Measurements from ENCODE around the gene TTLL13.

TTLL13 gene

GRCh38 chr15:90266061-90266431 is 16.7 kb downstream of the TTLL13 start:
- Histone ChIP-seq H2BK5ac (ENCODE audit: low read depth, low read length, poor library complexity) (peak overlapping the region; percentile 90), H3K36me3 (ENCODE audit: control insufficient read depth in 1 of 2, insufficient read depth in 2 of 2, low read length in 2 of 2) (peaks cover 5 to 13% of the 10 kb centered on the region in 2 experiments), H3K23ac (ENCODE audit: low read length) (no peak overlapping the region), H4K8ac (ENCODE audit: low read depth, low read length) (peak overlapping the region; percentile 98), H3K9me3 (ENCODE audit: insufficient read depth, low read depth, low read length) (no peaks in the 10 kb centered on the region), H3K18ac (ENCODE audit: low read length) (peak overlapping the region; percentile 86), H3K79me1 (ENCODE audit: low read length) (peaks cover 11% of the 10 kb centered on the region), H3K9ac (ENCODE audit: low read length) (peak overlapping the region; percentile 96), H3K4me1 (ENCODE audit: control insufficient read depth in 1 of 2, insufficient read depth in 2 of 2, low read length in 2 of 2) (peaks cover 7 to 12% of the 10 kb centered on the region in 2 experiments), H4K12ac (ENCODE audit: low read depth, low read length) (peak overlapping the region; percentile 92), H3K27me3 (ENCODE audit: insufficient read depth, low read length) (no peaks in the 10 kb centered on the region), H2AFZ (ENCODE audit: insufficient read depth, low read length, poor library complexity) (peak overlapping the region; percentile 56), H3K4ac (ENCODE audit: low read depth, low read length) (peak overlapping the region; percentile 94), H2AK5ac (ENCODE audit: low read length) (peak overlapping the region; percentile 84), H3K4me2 (ENCODE audit: low read length) (peak overlapping the region; percentile 55), H2BK120ac (ENCODE audit: insufficient read depth, low read length, poor library complexity) (peak overlapping the region; percentile 74), H3K79me2 (ENCODE audit: control insufficient read depth, insufficient read depth, low read length, poor library complexity) (peaks cover 15% of the 10 kb centered on the region), H3K4me3 (ENCODE audit: low read depth, low read length) (peak overlapping the region; percentile 73), H3K14ac (ENCODE audit: low read length) (peak overlapping the region; percentile 81), H3K27ac (ENCODE audit: low read depth, low read length) (peak overlapping the region; percentile 90), H2BK12ac (ENCODE audit: low read length) (no peak overlapping the region), H4K91ac (ENCODE audit: low read depth, low read length) (peak overlapping the region; percentile 85)
- WGBS (ENCODE audit: extremely low coverage, insufficient coverage, insufficient read length): no CpG with 5 or more reads among the region's 16 CpGs
- DNase-seq: peak; percentile 14 to 53

- Histone ChIP-seq H3K18ac (ENCODE audit: low read length) (no peak overlapping the region), H4K12ac (ENCODE audit: low read depth, low read length) (no peak overlapping the region), H2BK120ac (ENCODE audit: insufficient read depth, low read length, poor library complexity) (no peak overlapping the region), H3K4me2 (ENCODE audit: low read length) (peak overlapping the region; percentile 55), H3K14ac (ENCODE audit: low read length) (no peak overlapping the region), H2BK5ac (ENCODE audit: low read depth, low read length, poor library complexity) (no peak overlapping the region), H3K27ac (ENCODE audit: low read depth, low read length) (no peak overlapping the region), H3K23ac (ENCODE audit: low read length) (no peak overlapping the region), H3K36me3 (ENCODE audit: control insufficient read depth in 1 of 2, insufficient read depth in 2 of 2, low read length in 2 of 2) (peaks cover 9 to 17% of the 10 kb centered on the region in 2 experiments), H3K9me3 (ENCODE audit: insufficient read depth, low read depth, low read length) (no peaks in the 10 kb centered on the region), H3K27me3 (ENCODE audit: insufficient read depth, low read length) (no peaks in the 10 kb centered on the region), H2BK12ac (ENCODE audit: low read length) (no peak overlapping the region), H2AFZ (ENCODE audit: insufficient read depth, low read length, poor library complexity) (no peak overlapping the region), H4K8ac (ENCODE audit: low read depth, low read length) (no peak overlapping the region), H4K91ac (ENCODE audit: low read depth, low read length) (no peak overlapping the region), H2AK5ac (ENCODE audit: low read length) (no peak overlapping the region), H3K4ac (ENCODE audit: low read depth, low read length) (peak overlapping the region; percentile 73), H3K4me1 (ENCODE audit: control insufficient read depth in 1 of 2, insufficient read depth in 2 of 2, low read length in 2 of 2) (peaks cover 7 to 12% of the 10 kb centered on the region in 2 experiments), H3K4me3 (ENCODE audit: low read depth, low read length) (no peak overlapping the region), H3K9ac (ENCODE audit: low read length) (no peak overlapping the region), H3K79me2 (ENCODE audit: control insufficient read depth, insufficient read depth, low read length, poor library complexity) (peaks cover 15% of the 10 kb centered on the region), H3K79me1 (ENCODE audit: low read length) (peaks cover 11% of the 10 kb centered on the region)
- DNase-seq: peak in 1 of 2 donors; percentile 28
- no CpG with 5 or more reads among the region's 15 CpGs for WGBS (ENCODE audit: extremely low coverage, insufficient coverage, insufficient read length)
Observed at GRCh38 chr15:90266485-90266884, 17.1 kb downstream of the TTLL13 start.

DNA sequence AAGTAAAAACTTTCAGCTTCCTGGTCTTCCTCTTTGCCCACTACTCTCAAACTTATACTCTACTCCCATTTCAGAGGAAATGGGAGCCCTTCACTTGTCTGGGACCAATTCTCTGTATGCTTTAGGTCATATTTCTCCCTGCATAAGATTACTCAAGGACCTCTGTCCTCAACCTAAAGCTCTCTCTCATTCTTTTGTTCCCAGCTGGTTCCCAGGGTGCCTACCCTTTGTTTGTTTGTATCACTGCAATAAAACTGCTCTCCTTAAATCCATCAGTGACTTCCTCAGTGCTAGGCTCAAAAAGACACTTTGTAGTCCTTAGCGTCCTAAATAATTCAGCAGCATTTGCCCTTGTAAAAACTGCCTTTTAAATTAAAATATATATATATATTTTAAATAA is 19.1 kb downstream of the TTLL13 start:
- no peak for DNase-seq
- Histone ChIP-seq H3K27ac (ENCODE audit: low read depth, low read length) (no peak overlapping the region), H4K8ac (ENCODE audit: low read depth, low read length) (no peak overlapping the region), H3K18ac (ENCODE audit: low read length) (no peak overlapping the region), H3K27me3 (ENCODE audit: insufficient read depth, low read length) (no peaks in the 10 kb centered on the region), H3K14ac (ENCODE audit: low read length) (no peak overlapping the region), H4K91ac (ENCODE audit: low read depth, low read length) (no peak overlapping the region), H3K4me3 (ENCODE audit: low read depth, low read length) (no peak overlapping the region), H3K4ac (ENCODE audit: low read depth, low read length) (peak overlapping the region; percentile 21), H3K9ac (ENCODE audit: low read length) (no peak overlapping the region), H2AK5ac (ENCODE audit: low read length) (no peak overlapping the region), H4K12ac (ENCODE audit: low read depth, low read length) (no peak overlapping the region), H2BK120ac (ENCODE audit: insufficient read depth, low read length, poor library complexity) (no peak overlapping the region), H3K4me2 (ENCODE audit: low read length) (no peak overlapping the region), H2AFZ (ENCODE audit: insufficient read depth, low read length, poor library complexity) (no peak overlapping the region), H3K79me1 (ENCODE audit: low read length) (peaks cover 11% of the 10 kb centered on the region), H2BK12ac (ENCODE audit: low read length) (no peak overlapping the region), H3K79me2 (ENCODE audit: control insufficient read depth, insufficient read depth, low read length, poor library complexity) (peaks cover 15% of the 10 kb centered on the region), H3K36me3 (ENCODE audit: control insufficient read depth in 1 of 2, insufficient read depth in 2 of 2, low read length in 2 of 2) (peaks cover 15 to 26% of the 10 kb centered on the region in 2 experiments), H3K9me3 (ENCODE audit: insufficient read depth, low read depth, low read length) (no peaks in the 10 kb centered on the region), H3K4me1 (ENCODE audit: control insufficient read depth in 1 of 2, insufficient read depth in 2 of 2, low read length in 2 of 2) (peaks cover 7 to 12% of the 10 kb centered on the region in 2 experiments), H3K23ac (ENCODE audit: low read length) (no peak overlapping the region), H2BK5ac (ENCODE audit: low read depth, low read length, poor library complexity) (no peak overlapping the region)
- WGBS (ENCODE audit: extremely low coverage, insufficient coverage, insufficient read length): no CpG with 5 or more reads among the region's 1 CpG

DNA sequence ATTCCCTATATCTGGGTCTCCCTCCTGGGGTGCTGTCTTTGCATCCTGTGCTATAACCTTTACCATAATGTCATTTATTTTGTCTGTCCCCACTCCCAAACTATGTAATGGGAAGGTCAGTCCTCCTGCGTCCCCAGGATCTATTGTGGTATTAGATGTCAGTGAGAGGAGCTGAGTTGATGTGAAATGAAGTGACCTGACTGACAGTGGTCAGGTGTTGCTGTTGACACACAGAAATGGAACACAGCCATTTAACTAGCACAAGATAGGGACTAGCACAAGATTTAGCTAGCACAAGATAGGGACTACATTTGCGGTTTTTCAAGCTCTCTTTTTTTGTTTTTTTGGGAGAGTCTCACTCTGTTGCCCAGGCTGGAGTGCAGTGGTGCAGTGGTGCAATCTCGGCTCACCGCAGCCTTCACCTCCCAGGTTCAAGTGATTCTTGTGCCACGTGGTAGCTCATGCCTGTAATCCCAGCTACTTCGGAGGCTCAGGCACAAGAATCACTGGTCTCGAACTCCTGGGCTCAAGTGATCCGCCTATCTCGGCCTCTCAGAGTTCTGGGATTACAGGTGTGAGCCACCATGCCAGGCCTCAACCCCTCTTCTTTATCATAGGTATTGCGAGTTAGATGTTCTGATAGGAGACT is 21.3 kb downstream of the TTLL13 start:
- Histone ChIP-seq H4K91ac (ENCODE audit: low read depth, low read length) (no peak overlapping the region), H3K79me1 (ENCODE audit: low read length) (peaks cover 5% of the 10 kb centered on the region), H3K27ac (ENCODE audit: low read depth, low read length) (no peak overlapping the region), H3K23ac (ENCODE audit: low read length) (no peak overlapping the region), H3K18ac (ENCODE audit: low read length) (no peak overlapping the region), H3K4me2 (ENCODE audit: low read length) (no peak overlapping the region), H3K79me2 (ENCODE audit: control insufficient read depth, insufficient read depth, low read length, poor library complexity) (peaks cover 10% of the 10 kb centered on the region), H4K12ac (ENCODE audit: low read depth, low read length) (no peak overlapping the region), H2BK5ac (ENCODE audit: low read depth, low read length, poor library complexity) (no peak overlapping the region), H2AFZ (ENCODE audit: insufficient read depth, low read length, poor library complexity) (no peak overlapping the region), H3K4me1 (ENCODE audit: control insufficient read depth in 1 of 2, insufficient read depth in 2 of 2, low read length in 2 of 2) (peaks cover 3 to 7% of the 10 kb centered on the region in 2 experiments), H3K4ac (ENCODE audit: low read depth, low read length) (no peak overlapping the region), H3K14ac (ENCODE audit: low read length) (no peak overlapping the region), H3K9me3 (ENCODE audit: insufficient read depth, low read depth, low read length) (no peaks in the 10 kb centered on the region), H3K4me3 (ENCODE audit: low read depth, low read length) (no peak overlapping the region), H3K9ac (ENCODE audit: low read length) (no peak overlapping the region), H2BK120ac (ENCODE audit: insufficient read depth, low read length, poor library complexity) (no peak overlapping the region), H3K27me3 (ENCODE audit: insufficient read depth, low read length) (no peaks in the 10 kb centered on the region), H2BK12ac (ENCODE audit: low read length) (no peak overlapping the region), H2AK5ac (ENCODE audit: low read length) (no peak overlapping the region), H4K8ac (ENCODE audit: low read depth, low read length) (no peak overlapping the region), H3K36me3 (ENCODE audit: control insufficient read depth in 1 of 2, insufficient read depth in 2 of 2, low read length in 2 of 2) (peaks cover 19 to 33% of the 10 kb centered on the region in 2 experiments)
- WGBS (ENCODE audit: extremely low coverage, insufficient coverage, insufficient read length): no CpG with 5 or more reads among the region's 10 CpGs
- no peak for DNase-seq
